HG03066 (cell line): ENCODE results near the gene TXNRD3.
"Not testable (repeated sequence)": the region's sequence is repeated elsewhere in the genome, so short reads cannot be mapped to it uniquely, and the experiment has no call there.

Experiments
- ATAC-seq: cut with Tn5 transposase; IDR thresholded peaks from one replicate; pipeline ENCODE4 v1.9.1; 2021; ENCODE audit warnings: low read depth; ENCODE audit not compliant: unreplicated experiment

The TXNRD3 gene

GRCh38 chr3:126606001-126606400, 48.9 kb downstream of the TXNRD3 start:
- ATAC-seq, result no peak

- no peak for ATAC-seq
Observed at GRCh38 chr3:126604691-126605090, 50.2 kb downstream of the TXNRD3 start.

GRCh38 chr3:126599101-126599500, 55.8 kb downstream of the TXNRD3 start:
- ATAC-seq, result no peak

- not testable (repeated sequence) for ATAC-seq
Observed at GRCh38 chr3:126595479-126595878, 59.4 kb downstream of the TXNRD3 start.

- not testable (repeated sequence) for ATAC-seq
Observed at GRCh38 chr3:126591515-126591914, 63.4 kb downstream of the TXNRD3 start.

- ATAC-seq, result no peak
Observed at GRCh38 chr3:126582311-126582710, 72.6 kb downstream of the TXNRD3 start.

- ATAC-seq, result no peak
Observed at GRCh38 chr3:126581569-126581968, 73.4 kb downstream of the TXNRD3 start.

GRCh38 chr3:126580746-126581145, 74.2 kb downstream of the TXNRD3 start:
- ATAC-seq, result no peak

- ATAC-seq, result no peak
Observed at GRCh38 chr3:126578702-126579101, 76.2 kb downstream of the TXNRD3 start.

- ATAC-seq, result no peak
Observed at GRCh38 chr3:126577261-126577660, 77.7 kb downstream of the TXNRD3 start.

- no peak for ATAC-seq
Observed at GRCh38 chr3:126573492-126574117, 81.3 kb downstream of the TXNRD3 start.

GRCh38 chr3:126571078-126571477, 83.8 kb downstream of the TXNRD3 start:
- ATAC-seq, result no peak

GRCh38 chr3:126570103-126570541, 84.8 kb downstream of the TXNRD3 start:
- no peak for ATAC-seq

- ATAC-seq, result no peak
Observed at GRCh38 chr3:126569390-126569975, 85.4 kb downstream of the TXNRD3 start.

- no peak for ATAC-seq
Observed at GRCh38 chr3:126568776-126569342, 86.1 kb downstream of the TXNRD3 start.

- no peak for ATAC-seq
Observed at GRCh38 chr3:126567696-126568438, 87.1 kb downstream of the TXNRD3 start.

- no peak for ATAC-seq
Observed at GRCh38 chr3:126562737-126563276, 92.1 kb downstream of the TXNRD3 start.

GRCh38 chr3:126558336-126559071, 96.4 kb downstream of the TXNRD3 start, which contains the start of gene C3orf22:
Gene C3orf22 (minus strand): TSS chr3:126558932. CDS start chr3:126553390, 5,542 bp downstream.
- ATAC-seq, result no peak

GRCh38 chr3:126557761-126558160, 97.2 kb downstream of the TXNRD3 start:
- no peak for ATAC-seq

- no peak for ATAC-seq
Observed at GRCh38 chr3:126557415-126557745, 97.5 kb downstream of the TXNRD3 start.
